K562 (cell line): ENCODE measurements around the gene HOTAIR. TPM values are rescaled to one million over a fixed set of nuclear protein-coding genes. Genes with fewer than 3 reads are reported as not detected.

Experiments used
- MCM7 ChIP-seq, 2 experiments: fragments of 450-650 bp; IDR thresholded peaks; 2 replicates each; pipeline ENCODE4 v1.6.1; 2016 to 2018
- STAT6 ChIP-seq: sonication (generic); formaldehyde crosslinking; IDR thresholded peaks from 2 replicates; pipeline ENCODE4 v1.8.1; 2023; ENCODE audit warnings: mild to moderate bottlenecking, missing genetic modification reagents
- ZFP36 ChIP-seq: fragments of 150-350 bp; IDR thresholded peaks from 2 replicates; pipeline ENCODE4 v1.6.1; 2018; ENCODE audit warnings: low read length, low read depth; ENCODE audit not compliant: partially characterized antibody
- polyA plus RNA-seq, 8 experiments: library from polyadenylated mRNA; depleted of rRNA in 4 of 8; stranded (reverse) in 5 of 8; unstranded in 3 of 8; fragments of >200 nt; fragmentation: Nextera tagmentation in 2 of 8; fragmentation: Illumina TruSeq in 1 of 8; extraction: Ambion mirVana in 2 of 8; extraction: Trizol in 1 of 8; gene quantifications; 2 replicates each; pipeline versions ENCODE4 v1.2.1 to v1.2.3, GENCODE V29; 2011 to 2014; ENCODE audit warnings: inconsistent platforms in 1 of 8, missing spikeins in 1 of 8
- total RNA-seq, 7 experiments: library from RNA; depleted of rRNA in 6 of 7; stranded (reverse); fragments of >200 nt in 6 of 7; fragmentation: Illumina TruSeq in 2 of 7; extraction: Trizol in 2 of 7; gene quantifications; 2 replicates each; pipeline versions ENCODE4 v1.2.1 to v1.2.3, GENCODE V29; 2011 to 2021; ENCODE audit warnings: low replicate concordance in 1 of 7
- TF ChIP-seq, protein P1 (sequence below): sonication (generic); formaldehyde crosslinking; IDR thresholded peaks from 2 replicates; pipeline ENCODE4 v1.8.0; 2023; ENCODE audit warnings: mild to moderate bottlenecking, missing genetic modification reagents

Gene HOTAIR
- total and polyA plus RNA-seq, 9 of the 15 experiments (the other 6 are each of a cell fraction or from before 2014, with no cell fraction given): 0.04 TPM; not detected in 8

DNA sequence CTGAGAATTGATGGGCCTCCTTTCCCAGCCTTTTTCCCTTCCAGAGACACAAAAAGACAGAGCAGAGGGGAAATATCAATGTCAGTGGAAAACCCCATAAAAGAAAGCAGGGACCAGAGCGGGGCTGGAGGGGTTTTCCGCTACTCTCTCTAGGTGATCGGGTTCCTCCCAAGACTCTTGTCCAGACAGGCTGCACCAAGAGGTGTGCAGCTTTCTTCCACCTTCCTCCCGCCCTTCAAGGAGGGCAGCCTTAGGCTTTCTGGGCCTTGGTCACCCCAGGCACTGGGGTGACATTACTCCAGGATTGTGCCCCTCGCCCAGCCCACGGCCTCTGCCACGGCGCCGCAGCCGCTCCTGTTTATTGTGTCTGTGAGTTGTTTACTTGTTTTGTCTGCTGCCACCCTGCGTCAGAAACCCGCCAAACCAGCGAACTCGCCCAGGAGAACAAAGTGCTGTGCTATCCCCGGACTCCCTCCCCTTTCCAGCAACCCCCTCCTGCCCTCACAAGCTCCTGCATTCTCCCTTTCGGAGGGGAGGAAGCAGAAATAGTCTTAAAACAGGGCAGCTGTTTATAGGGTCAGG is 46.8 kb upstream of the HOTAIR start (continued):
- TF ChIP-seq, protein P1, sequence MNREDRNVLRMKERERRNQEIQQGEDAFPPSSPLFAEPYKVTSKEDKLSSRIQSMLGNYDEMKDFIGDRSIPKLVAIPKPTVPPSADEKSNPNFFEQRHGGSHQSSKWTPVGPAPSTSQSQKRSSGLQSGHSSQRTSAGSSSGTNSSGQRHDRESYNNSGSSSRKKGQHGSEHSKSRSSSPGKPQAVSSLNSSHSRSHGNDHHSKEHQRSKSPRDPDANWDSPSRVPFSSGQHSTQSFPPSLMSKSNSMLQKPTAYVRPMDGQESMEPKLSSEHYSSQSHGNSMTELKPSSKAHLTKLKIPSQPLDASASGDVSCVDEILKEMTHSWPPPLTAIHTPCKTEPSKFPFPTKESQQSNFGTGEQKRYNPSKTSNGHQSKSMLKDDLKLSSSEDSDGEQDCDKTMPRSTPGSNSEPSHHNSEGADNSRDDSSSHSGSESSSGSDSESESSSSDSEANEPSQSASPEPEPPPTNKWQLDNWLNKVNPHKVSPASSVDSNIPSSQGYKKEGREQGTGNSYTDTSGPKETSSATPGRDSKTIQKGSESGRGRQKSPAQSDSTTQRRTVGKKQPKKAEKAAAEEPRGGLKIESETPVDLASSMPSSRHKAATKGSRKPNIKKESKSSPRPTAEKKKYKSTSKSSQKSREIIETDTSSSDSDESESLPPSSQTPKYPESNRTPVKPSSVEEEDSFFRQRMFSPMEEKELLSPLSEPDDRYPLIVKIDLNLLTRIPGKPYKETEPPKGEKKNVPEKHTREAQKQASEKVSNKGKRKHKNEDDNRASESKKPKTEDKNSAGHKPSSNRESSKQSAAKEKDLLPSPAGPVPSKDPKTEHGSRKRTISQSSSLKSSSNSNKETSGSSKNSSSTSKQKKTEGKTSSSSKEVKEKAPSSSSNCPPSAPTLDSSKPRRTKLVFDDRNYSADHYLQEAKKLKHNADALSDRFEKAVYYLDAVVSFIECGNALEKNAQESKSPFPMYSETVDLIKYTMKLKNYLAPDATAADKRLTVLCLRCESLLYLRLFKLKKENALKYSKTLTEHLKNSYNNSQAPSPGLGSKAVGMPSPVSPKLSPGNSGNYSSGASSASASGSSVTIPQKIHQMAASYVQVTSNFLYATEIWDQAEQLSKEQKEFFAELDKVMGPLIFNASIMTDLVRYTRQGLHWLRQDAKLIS (CRISPR knock-in tag): no peak
- TF ChIP-seq MCM7 (IDR thresholded peaks at IDR 0.05) (no peak), ZFP36 (no peak), STAT6 (CRISPR knock-in tag) (no peak)
